Activated CD4-positive, alpha-beta T cell treated with anti-CD3 and anti-CD28 coated beads, Interleukin-2, amount 50 U/mL, for 4 hours (primary cell): ENCODE data around the gene NEUROD1.
A peak's percentile ranks its signal among the peaks of the same experiment; 100 is the strongest.

Source experiments
- DNase-seq, 2 experiments: peaks; one replicate each; pipeline ENCODE4 v3.0.0-alpha.2; 2020

NEUROD1 gene

DNA sequence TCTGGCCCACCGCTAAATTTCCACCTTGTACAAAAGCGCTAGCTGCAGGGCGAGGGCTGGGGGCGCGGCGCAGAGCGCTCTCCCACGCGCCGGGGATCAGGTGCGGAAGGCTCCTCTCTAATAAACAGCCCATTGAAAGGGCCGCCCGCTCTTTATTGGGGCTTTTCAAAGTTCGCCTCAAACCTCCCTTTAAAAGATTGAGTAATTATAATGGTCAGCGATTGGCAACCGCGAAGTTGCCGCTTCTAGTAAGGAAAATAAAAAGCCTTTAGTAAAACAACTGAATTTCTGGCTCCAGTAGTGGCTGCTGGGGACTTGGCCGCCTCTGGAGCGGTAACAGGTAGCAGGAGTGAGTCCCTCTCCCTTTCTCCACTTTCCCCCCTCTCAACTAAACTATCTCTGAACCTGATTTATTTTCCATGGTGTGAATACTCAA lies 755 bp downstream of the NEUROD1 start:
- no peak for DNase-seq

DNA sequence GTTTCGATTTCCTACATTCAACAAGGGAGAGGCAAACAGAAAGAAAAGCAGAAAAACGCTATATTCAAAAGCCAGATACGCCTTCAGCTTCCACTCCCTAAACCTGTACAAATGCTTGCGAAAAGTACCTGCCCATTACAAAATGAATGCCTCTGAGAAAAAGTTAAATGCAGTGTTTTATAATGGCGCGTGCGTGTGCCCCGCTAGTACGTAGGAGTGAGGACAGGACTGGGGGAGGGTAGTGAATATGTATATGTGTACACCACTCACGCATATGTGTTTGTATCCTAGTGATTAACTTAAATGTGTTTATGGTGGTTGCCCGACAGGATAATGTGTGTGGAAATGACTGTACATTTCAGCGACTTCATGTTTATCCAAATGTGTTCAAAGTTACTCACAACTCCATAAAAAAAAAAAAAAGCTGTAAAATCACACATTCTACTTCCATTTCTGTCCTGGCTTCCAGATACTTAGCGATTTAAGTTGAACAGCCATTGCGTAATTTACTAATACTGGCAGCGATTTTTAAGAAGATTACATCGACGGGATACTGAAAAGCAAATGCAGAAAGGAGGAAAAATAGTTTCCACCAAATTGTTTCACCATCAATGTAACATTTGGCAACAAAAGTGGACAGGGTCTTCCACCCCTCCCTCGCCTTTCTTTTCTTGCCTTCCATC lies 1.3 kb downstream of the NEUROD1 start:
- no peak for DNase-seq

DNA sequence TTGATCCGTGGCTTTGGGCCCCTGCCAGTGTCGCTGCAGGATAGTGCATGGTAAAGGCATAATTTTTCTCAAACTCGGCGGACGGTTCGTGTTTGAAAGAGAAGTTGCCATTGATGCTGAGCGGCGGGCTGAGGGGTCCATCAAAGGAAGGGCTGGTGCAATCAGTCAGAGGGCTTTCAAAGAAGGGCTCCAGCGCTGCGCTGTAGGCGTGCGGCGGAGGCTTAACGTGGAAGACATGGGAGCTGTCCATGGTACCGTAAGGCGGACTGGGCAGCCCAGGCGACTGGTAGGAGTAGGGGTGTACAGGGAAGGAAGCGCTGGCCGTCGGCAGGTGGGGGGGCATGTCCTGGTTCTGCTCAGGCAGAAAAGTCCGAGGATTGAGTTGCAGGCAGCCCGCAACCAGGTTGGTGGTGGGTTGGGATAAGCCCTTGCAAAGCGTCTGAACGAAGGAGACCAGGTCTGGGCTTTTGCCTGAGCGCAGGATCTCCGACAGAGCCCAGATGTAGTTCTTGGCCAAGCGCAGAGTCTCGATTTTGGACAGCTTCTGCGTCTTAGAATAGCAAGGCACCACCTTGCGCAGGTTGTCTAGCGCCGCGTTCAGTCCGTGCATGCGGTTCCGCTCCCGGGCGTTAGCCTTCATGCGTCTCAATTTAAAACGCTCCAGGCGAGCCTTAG lies 2.3 kb downstream of the NEUROD1 start:
- peak; percentile 21 to 27 for DNase-seq

DNA sequence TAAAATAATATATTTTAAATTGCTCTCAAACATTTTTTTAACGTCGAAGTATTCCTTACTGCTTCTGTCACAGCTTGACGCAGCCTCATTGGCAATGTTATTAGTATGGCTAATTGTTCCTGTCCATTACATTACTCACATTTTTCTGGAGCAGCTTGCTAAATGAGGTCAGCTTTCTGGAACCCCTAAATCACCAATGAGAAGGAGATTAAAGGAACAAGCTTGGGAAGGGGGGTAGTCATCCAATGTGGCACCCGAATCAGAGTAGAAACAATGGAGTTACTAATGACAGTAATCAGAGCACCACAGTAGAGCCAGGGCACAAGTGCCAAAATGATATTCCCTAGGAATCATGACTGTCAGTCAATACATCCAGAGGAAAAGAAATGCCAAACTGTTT lies 5.1 kb downstream of the NEUROD1 start:
- no peak for DNase-seq

DNA sequence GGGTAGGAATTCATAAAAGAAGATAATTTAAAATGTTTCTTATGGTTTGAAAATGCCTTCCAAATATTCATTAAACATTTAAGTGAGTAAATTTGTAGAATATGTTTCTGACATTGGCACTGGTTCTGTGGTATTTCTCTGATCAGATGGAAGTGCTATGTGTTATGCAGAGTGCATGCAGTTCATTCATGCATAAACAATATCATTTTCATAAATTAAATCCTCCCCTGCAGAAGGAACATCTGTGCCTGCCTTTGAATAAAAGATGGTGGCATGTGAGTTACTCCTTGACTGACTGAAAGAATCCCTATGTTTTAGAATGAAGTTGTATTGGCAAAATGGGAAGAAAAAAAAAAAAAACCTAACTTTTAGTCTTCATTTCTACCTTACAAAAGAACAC lies 5.9 kb downstream of the NEUROD1 start:
- DNase-seq: no peak

DNA sequence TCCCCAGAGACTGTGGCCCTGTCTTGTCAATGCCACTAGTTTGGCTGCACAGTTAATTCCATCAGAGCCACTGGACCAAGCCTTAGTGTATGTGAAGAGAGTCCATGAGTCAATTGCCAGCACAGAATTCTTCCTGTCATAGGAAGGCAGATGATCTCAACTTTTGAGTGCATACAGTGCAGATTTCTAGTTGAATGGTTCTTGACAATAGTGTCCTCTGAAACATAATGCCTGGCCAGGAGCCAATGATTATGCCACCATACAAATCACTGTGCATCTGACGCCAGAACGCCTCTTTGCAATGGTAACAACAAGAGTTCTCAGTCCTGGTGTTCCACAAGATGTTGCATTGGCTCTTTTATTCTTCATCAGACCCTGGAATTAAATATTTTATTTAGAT lies 7.1 kb downstream of the NEUROD1 start:
- DNase-seq: no peak

DNA sequence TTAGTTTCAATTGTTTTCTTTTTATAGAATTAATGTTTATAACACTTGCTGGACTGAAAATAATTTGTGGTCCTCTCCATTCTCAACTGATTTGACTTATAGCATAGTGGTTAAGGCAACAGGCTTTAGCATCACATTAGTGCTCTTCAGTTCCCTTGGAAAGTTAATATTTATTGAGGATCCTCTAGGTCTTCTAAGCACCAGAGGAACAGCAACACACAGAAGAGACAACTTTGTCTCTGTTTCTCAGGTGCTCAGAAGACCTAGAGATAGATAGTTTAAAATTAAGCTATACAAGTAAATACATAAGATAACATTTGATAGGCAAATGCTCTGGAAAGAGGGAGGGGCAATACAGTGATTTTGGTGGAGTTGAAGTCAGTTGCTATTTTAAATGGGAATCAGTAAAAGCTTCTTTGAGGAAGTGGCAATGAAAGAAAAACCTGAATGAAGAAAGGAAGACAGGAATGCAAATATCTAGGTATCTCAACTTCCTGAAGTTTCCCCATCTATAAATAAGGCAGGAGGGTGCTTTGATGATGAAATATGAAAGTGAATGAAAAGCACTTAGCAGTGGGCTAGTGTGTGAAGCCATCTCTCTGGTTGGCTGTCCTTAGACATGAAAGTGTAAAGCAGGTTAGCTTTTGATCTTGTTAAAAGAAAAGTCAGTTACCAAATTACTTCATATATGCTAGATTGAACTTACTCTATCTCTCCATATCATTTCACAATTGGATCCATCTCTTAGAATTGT lies 7.9 kb downstream of the NEUROD1 start:
- no peak for DNase-seq

DNA sequence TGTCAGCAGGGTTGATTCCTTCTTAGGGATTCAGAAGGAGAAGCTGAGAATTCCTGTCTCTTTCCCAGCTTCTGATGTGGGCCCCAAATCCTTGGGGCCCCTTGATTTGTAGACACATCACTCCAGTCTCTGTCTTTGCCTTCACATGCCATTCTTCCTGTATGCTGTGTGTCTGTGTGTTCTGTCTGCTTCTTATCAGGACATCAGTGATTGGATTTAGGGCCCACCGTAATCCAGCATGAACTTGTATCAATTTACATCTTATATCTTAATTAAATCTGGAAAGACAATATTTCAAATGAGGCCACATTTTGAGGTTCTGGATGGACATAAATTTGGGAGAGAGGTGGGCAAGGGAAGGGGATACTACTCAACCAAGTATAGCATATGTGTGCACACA lies 9.7 kb downstream of the NEUROD1 start:
- no peak for DNase-seq

- no peak for DNase-seq
Measured at GRCh38 chr2:181667234-181667633, 13.1 kb downstream of the NEUROD1 start.

GRCh38 chr2:181662287-181662686 lies 18.0 kb downstream of the NEUROD1 start:
- DNase-seq: no peak

DNA sequence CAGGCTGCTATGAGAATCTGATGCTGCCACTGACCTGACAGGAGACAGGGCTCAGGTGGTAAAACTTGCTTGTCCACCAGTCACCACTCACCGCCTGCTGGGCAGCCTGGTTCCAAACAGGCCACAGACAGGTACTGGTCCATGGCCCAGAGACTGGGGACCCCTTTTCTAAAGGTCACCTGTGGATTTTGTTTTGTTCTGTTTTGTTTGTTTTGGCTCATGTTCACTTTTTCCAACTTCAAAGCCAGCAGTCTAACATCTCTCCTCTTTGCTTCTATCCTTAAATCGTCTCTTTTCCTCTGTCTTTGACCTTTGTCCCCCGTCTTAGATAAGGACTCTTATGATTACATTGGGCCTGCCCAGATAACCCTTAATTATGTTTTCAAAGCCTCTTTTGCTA lies 20.1 kb downstream of the NEUROD1 start:
- DNase-seq: no peak

DNA sequence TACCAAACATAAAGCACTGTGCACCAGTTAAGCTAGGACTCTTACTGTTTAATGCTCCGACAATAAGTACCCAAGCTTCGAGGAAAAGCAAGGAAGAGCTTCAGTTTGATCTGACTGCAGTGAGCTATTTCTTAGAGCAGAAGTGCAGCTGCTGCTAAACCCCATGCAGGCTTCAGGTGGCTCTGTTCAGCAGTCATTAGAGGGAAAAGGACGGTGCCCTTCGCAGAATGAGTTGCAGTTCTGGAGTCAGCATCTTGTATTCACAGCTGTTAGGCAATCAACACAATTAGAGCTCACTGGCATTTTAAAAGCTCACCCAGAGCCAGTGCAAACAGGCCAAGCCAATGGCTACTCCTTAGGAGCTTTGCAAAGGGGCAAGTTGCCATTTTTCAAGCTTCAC lies 21.9 kb downstream of the NEUROD1 start:
- DNase-seq: no peak

DNA sequence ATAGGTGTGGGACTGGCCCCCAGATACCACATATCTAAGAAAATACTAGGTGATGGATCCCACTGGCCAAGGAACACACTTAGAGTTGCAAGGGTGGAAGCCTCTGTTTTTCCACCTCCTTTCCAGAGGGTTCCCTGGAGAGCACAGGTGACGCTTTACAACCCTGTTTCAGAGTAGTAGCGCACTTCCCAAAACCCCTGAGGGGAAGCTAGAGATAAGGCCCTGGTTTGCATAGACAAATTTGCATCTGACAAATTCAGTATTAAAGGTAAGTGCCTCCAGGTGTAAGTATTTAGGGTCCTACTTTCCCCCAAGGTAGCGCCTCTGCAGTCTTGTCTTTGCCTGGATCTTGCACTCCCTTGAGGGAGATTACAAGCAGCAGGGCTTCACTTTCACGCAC lies 22.9 kb downstream of the NEUROD1 start:
- no peak for DNase-seq

DNA sequence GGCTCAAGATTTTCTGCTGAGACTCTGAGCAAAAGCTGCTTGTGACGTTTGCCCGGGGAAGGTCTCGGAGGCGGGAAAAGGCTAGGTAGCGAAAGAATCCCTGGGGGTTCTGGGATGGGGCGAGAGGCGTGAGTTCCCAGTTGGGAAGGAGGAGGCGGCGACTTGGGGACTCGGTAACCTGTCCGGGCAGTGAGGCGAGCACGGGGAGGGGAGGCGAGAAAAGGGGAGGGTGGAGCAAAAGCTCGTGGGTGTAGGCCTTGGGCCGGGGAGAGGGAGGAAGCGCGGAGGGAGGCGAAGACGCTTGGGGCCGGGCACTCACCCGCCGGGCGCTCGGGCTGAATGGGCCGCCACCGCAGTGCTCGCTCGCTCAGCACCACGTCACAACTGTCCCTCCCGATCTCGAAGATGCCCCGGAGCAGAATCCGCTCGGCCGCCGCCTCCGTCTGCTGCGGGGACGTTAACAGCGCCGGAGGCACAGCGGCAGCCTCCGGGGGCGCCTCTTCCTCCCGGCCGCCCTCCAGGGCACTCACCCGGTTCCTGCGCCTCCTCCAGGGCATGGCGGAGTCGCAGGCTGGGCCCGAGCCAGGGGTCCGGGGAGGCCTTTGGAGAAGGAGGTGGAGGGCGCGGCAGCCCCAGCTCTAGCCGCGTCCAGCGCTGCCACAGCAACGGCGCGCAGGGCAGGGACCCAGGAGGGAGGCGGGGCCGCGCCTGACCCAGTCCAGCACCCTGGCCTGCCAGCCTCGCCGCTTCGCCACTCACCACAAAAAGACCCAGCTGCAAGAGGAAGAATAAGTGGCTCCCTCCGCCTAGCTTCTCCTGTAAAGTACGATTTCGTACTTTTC lies 23.6 kb downstream of the NEUROD1 start, which contains the start of gene CERKL:
TSS of gene CERKL (minus strand) at position 656 of the 842 bp plus-strand sequence. CDS start at position 557, 99 bp downstream.
- DNase-seq: no peak

DNA sequence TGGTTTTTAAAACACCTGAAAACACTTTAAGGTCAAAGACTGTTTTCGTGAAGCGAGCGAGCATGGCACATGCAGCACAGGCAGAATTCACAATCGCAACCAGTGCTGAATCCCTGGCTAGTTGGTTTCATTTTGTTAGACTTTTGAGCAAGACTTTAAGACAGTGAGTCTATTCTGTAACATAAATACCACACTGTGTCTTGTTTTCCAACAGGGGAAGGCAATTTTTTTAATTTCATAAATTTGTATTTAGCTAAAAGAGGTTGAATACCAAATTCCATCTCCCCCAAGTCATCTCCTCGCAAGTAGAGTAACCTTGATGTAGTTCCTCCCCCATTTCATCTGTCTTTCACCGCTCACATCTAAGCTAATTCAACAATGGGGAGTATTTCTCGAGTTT lies 24.8 kb downstream of the NEUROD1 start:
- DNase-seq: no peak

DNA sequence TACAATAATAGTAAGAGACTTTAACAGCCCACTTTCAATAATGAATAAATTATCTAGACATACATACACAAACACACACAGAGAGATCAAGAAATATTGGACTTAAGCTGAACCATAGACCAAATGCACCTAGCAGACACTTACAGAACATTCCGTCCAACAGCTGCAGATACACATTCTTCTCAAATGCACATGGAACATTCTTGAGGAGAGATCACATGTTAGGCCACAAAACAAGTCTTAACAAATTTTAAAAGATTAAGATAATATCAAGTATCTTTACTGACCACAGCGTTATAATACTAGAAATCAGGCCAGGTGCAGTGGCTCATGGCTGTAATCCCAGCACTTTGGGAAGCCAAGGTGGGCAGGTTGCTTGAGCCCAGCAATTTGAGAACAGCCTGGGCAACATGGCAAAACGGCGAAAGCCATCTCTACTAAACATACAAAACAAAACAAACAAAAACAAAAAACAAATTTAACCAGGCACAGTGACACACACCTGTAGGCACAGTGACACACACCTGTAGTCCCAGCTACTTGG lies 30.8 kb downstream of the NEUROD1 start:
- no peak for DNase-seq

DNA sequence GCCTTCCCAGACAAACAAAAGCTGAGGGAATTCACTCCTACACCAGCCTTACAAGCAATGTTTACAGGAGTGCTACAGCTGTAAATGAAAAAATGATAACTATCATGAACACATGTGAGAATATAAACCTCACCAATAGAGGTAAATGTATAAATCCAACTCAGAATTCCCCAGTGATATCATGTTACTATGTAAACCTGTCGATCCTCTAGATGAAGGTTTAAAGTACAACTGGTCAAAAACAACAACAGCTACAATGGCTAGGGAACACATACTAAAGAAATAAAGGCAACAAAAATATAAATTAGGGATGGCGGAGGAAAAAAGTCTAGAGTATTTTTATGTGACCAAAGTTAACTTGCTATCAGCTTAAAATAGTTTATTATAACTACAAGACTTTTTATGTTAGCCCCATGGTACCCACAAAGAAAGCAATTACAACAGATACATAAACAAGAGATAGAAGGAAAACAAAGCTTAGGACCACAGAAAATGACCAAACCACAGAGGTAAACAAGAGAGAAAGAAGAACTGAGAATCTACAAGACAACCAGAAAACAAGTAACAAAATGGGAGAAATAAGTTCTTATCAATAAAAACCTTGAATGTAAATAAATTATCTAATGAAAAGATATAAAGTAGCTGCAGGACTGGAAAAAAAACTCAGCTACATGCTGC lies 31.7 kb downstream of the NEUROD1 start:
- no peak for DNase-seq

DNA sequence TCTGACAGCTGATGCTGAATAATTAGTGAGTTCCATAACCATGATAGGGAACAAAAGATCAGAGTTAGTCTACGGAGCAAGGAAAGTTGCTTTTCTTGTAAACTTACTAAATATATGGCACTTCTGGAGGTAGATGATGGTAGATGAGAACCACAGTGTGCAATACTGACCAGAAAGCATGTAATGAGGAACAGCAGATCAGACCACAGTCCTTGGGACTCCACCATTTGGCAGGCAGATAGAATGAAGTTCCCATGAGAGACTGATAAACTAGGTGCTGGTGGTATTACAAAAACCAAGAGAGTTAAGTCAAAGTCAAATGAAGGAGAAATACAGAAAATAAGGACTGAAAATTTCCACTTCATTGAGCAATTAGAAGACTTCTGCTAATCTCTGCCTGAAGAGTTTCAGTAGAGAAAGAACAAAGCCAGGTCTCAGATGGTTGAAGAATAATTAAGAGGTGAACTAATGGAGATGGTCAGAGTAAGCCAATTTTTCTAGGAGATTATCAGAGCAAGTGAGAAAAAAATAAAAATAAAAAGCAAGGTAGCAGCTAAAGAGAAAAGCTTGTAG lies 33.8 kb downstream of the NEUROD1 start:
- DNase-seq: no peak

DNA sequence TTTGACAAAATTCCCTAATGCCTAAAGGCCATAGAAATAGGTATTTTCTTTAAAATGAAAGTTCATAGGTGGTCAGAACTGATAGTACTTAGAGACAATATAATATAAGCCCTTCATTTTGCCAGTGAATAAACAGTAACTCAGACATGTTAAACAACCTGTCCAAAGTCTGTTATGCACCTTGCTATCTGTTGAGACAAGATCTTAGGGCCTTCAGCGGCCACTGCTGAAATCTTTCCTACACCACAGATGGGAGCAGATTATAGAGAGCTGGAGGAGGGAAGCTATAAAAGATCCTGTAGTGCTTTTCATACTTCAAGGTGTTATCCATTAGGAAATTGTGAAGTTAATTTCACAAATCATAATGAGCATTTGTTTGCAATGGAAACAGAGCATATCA lies 37.2 kb downstream of the NEUROD1 start:
- DNase-seq: no peak

GRCh38 chr2:181642086-181642485 lies 38.2 kb downstream of the NEUROD1 start:
- DNase-seq: no peak

DNA sequence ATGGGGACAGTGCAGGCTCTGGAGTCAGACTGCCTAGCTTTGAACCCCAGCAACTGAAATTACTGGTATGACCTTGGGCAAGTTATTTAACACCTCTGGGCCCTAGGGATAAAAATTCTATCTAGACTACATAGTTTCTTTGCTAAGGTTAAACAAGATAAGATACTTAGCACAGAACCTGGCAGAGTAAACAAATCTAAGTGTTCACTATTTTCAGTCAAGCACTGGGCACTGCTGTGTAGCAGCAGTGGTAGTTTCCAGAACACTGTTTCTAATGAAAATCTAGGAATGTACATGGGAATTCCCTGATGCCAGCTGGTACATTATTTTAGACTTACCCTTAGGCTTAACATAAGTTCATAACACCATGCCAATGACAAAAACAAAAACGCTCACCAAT lies 40.6 kb downstream of the NEUROD1 start:
- no peak for DNase-seq
